OCI-M2 (cell line): ENCODE measurements around the gene ACACA.
"Not testable (repeated sequence)": the region's sequence is repeated elsewhere in the genome, so short reads cannot be mapped to it uniquely, and the experiment has no call there.

Experiments
- DNase-seq: peaks from one replicate; lab custom pipeline; 2025; ENCODE audit not compliant: unreplicated experiment; lab: John Stamatoyannopoulos, UW

ACACA gene

GRCh38 chr17:37083456-37083855, 323.2 kb downstream of the ACACA start:
- DNase-seq = no peak

- DNase-seq = no peak
Measured at GRCh38 chr17:37082985-37083384, 323.7 kb downstream of the ACACA start.

- DNase-seq = no peak
Measured at GRCh38 chr17:37082311-37082860, 324.2 kb downstream of the ACACA start.

- no peak for DNase-seq
Measured at GRCh38 chr17:37081287-37081686, 325.3 kb downstream of the ACACA start.

- no peak for DNase-seq
Measured at GRCh38 chr17:37079735-37080134, 326.9 kb downstream of the ACACA start.

GRCh38 chr17:37079065-37079708, 327.4 kb downstream of the ACACA start:
- no peak for DNase-seq

- not testable (repeated sequence) for DNase-seq
Measured at GRCh38 chr17:37073464-37073863, 333.2 kb downstream of the ACACA start.

GRCh38 chr17:37069087-37069486, 337.5 kb downstream of the ACACA start:
- DNase-seq = no peak

GRCh38 chr17:37068266-37068665, 338.4 kb downstream of the ACACA start:
- DNase-seq = no peak

GRCh38 chr17:37067555-37068111, 339.0 kb downstream of the ACACA start:
- no peak for DNase-seq

GRCh38 chr17:37066322-37067255, 340.0 kb downstream of the ACACA start:
- no peak for DNase-seq

GRCh38 chr17:37065486-37066321, 340.9 kb downstream of the ACACA start:
- no peak for DNase-seq

GRCh38 chr17:37064956-37065355, 341.7 kb downstream of the ACACA start:
- no peak for DNase-seq

GRCh38 chr17:37064206-37064605, 342.4 kb downstream of the ACACA start:
- DNase-seq = no peak

- no peak for DNase-seq
Measured at GRCh38 chr17:37062021-37062420, 344.6 kb downstream of the ACACA start.

- DNase-seq = no peak
Measured at GRCh38 chr17:37060928-37061327, 345.7 kb downstream of the ACACA start.

GRCh38 chr17:37060094-37060493, 346.5 kb downstream of the ACACA start:
- no peak for DNase-seq

GRCh38 chr17:37059493-37059892, 347.1 kb downstream of the ACACA start:
- no peak for DNase-seq

- no peak for DNase-seq
Measured at GRCh38 chr17:37056622-37057021, 350.0 kb downstream of the ACACA start.

- no peak for DNase-seq
Measured at GRCh38 chr17:37054894-37055293, 351.7 kb downstream of the ACACA start.

- DNase-seq = no peak
Measured at GRCh38 chr17:37052450-37052849, 354.2 kb downstream of the ACACA start.
